ENCODE data around the gene TACR1. TPM values are rescaled to one million over a fixed set of nuclear protein-coding genes. Genes with fewer than 3 reads are reported as not detected.

TACR1 gene
- polyA plus RNA-seq, 1 of the 3 experiments (the other 2 are of a cell fraction) = under 0.01 TPM

GRCh38 chr2:75071766-75072165 is 127.6 kb downstream of the TACR1 start:
- CTCF ChIA-PET = no interaction called here
- POLR2A ChIA-PET = no interaction called here
- Histone ChIP-seq H3K9me2 (no peaks in the 10 kb centered on the region), H4K20me1 (ENCODE audit: insufficient read depth) (no peaks in the 10 kb centered on the region), H3K36me3 (replicated peaks in 1 of 2; ENCODE audit: control insufficient read depth in 1 of 2, insufficient read depth in 2 of 2, low read length in 1 of 2) (no peaks in the 10 kb centered on the region), H3F3A (replicated peaks; ENCODE audit: insufficient read depth) (no peaks in the 10 kb centered on the region), H3K4me3 (ENCODE audit: low read depth in 2 of 2, low read length in 1 of 2) (no peak overlapping the region), H2AFZ (ENCODE audit: low read depth) (no peak overlapping the region), H3K4me1 (ENCODE audit: control insufficient read depth in 1 of 2, insufficient read depth in 2 of 2, low read depth in 1 of 2, low read length in 1 of 2) (peaks cover 0 to 9% of the 10 kb centered on the region in 2 experiments; a peak in 1 of 4 replicates), H3K9me3 (no peaks in the 10 kb centered on the region), H3K79me2 (ENCODE audit: insufficient read depth) (no peaks in the 10 kb centered on the region), H3K9ac (no peak overlapping the region), H3K27ac (ENCODE audit: low read depth in 2 of 2, low read length in 1 of 2) (no peak overlapping the region), H3K4me2 (no peak overlapping the region), H3K27me3 (ENCODE audit: insufficient read depth) (no peaks in the 10 kb centered on the region; the same call in 1 of the 2 replicates)
- WGBS (ENCODE audit: low lambda C conversion rate) = 79% methylated on average over 5 of the region's 5 CpGs
- DNase-seq = peak; percentile 24
- TF ChIP-seq PBX3 (IDR thresholded peaks at IDR 0.05) (no peak), RAD21 (IDR thresholded peaks at IDR 0.05; ENCODE audit: low read length) (no peak), TCF12 (IDR thresholded peaks at IDR 0.05) (no peak), GATA2 (CRISPR knock-in tag; IDR thresholded peaks at IDR 0.05) (no peak), RCOR1 (IDR thresholded peaks at IDR 0.05; ENCODE audit: low read length) (no peak), TEAD4 (IDR thresholded peaks at IDR 0.05; ENCODE audit: borderline replicate concordance, insufficient read depth) (no peak), CHD2 (IDR thresholded peaks at IDR 0.05; ENCODE audit: low read length, partially characterized antibody) (no peak), RFX5 (IDR thresholded peaks at IDR 0.05; ENCODE audit: low read length) (no peak), ZBTB33 (IDR thresholded peaks at IDR 0.05; ENCODE audit: borderline replicate concordance, low read depth) (no peak), ELF1 (IDR thresholded peaks at IDR 0.05) (no peak), EP300 (IDR thresholded peaks at IDR 0.05; ENCODE audit: borderline replicate concordance in 1 of 2, low read depth in 1 of 2, low read length in 1 of 2) (no peak), JUND (IDR thresholded peaks at IDR 0.05) (no peak), FOSL2 (IDR thresholded peaks at IDR 0.05; ENCODE audit: borderline replicate concordance, low read depth) (no peak), MEF2A (IDR thresholded peaks at IDR 0.05; ENCODE audit: borderline replicate concordance, low read depth) (no peak), NFIC (IDR thresholded peaks at IDR 0.05; ENCODE audit: borderline replicate concordance) (no peak)

- Histone ChIP-seq H3K79me2 (ENCODE audit: insufficient read depth) (no peaks in the 10 kb centered on the region), H3F3A (replicated peaks; ENCODE audit: insufficient read depth) (no peaks in the 10 kb centered on the region), H3K9ac (no peak overlapping the region), H3K4me1 (ENCODE audit: control insufficient read depth in 1 of 2, insufficient read depth in 2 of 2, low read depth in 1 of 2, low read length in 1 of 2) (peaks cover 0 to 9% of the 10 kb centered on the region in 2 experiments; a peak in 1 of 4 replicates), H4K20me1 (ENCODE audit: insufficient read depth) (no peaks in the 10 kb centered on the region), H3K4me2 (no peak overlapping the region), H3K4me3 (ENCODE audit: low read depth in 2 of 2, low read length in 1 of 2) (no peak overlapping the region), H3K36me3 (replicated peaks in 1 of 2; ENCODE audit: control insufficient read depth in 1 of 2, insufficient read depth in 2 of 2, low read length in 1 of 2) (no peaks in the 10 kb centered on the region), H2AFZ (ENCODE audit: low read depth) (no peak overlapping the region), H3K27me3 (ENCODE audit: insufficient read depth) (no peaks in the 10 kb centered on the region; the same call in 1 of the 2 replicates), H3K9me3 (no peaks in the 10 kb centered on the region), H3K9me2 (no peaks in the 10 kb centered on the region), H3K27ac (ENCODE audit: low read depth in 2 of 2, low read length in 1 of 2) (no peak overlapping the region)
- DNase-seq = no peak
- TF ChIP-seq RAD21 (IDR thresholded peaks at IDR 0.05; ENCODE audit: low read length) (peak; percentile 35), CTCF (IDR thresholded peaks at IDR 0.05) (peak; percentile 42), NFIC (IDR thresholded peaks at IDR 0.05; ENCODE audit: borderline replicate concordance) (no peak)
- ChIA-PET POLR2A (no interaction called here), CTCF (interaction anchor here (1.2 kb wide), 1 partner anchor 149 kb away, joined by 5 read pairs; no protein-coding TSS in a partner anchor)
- WGBS (ENCODE audit: low lambda C conversion rate) = 8% methylated on average over 1 of the region's 1 CpG
These were observed 130.8 kb downstream of the TACR1 start for GRCh38 chr2:75068546-75068945.
